ENCODE measurements around the gene DTX1. TPM values are rescaled to one million over a fixed set of nuclear protein-coding genes. Genes with fewer than 3 reads are reported as not detected.
"Not testable (repeated sequence)": the region's sequence is repeated elsewhere in the genome, so short reads cannot be mapped to it uniquely, and the experiment has no call there.

The DTX1 gene
- total RNA-seq, 1 donor from 2014 or later: 0.16 TPM

DNA sequence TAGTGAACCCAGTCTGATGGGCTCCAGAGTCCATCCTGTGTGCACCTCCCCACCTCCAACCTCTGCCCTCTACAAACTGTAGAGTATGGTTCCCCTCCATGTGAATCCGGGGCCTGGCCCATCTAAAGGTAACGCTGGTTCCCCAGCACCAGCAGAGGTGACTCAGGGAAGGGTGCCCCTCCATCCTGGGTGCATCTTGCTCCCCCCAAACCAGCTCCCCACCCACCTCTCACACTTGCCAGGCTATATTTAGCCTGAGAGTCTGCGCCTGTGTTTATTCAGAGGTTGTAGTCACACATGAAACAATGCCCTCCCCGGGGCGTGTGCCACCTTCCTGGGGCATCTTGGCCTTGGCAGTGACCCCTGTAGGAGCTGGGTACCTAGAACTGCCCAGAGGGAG, 52.8 kb downstream of the DTX1 start:
- intact Hi-C loops (cut with micrococcal nuclease): no loop called here
- Mint-ChIP-seq H3K27ac (no peak overlapping the region), H3K4me3 (ENCODE audit: low read depth) (no peak overlapping the region), H3K4me1 (ENCODE audit: low read depth) (no peaks in the 10 kb centered on the region), H3K27me3 (ENCODE audit: low read depth) (no peaks in the 10 kb centered on the region), H3K36me3 (ENCODE audit: low read depth) (no peaks in the 10 kb centered on the region), H3K9me3 (no peaks in the 10 kb centered on the region)
- no peak for DNase-seq (ENCODE audit: low spot score)

DNA sequence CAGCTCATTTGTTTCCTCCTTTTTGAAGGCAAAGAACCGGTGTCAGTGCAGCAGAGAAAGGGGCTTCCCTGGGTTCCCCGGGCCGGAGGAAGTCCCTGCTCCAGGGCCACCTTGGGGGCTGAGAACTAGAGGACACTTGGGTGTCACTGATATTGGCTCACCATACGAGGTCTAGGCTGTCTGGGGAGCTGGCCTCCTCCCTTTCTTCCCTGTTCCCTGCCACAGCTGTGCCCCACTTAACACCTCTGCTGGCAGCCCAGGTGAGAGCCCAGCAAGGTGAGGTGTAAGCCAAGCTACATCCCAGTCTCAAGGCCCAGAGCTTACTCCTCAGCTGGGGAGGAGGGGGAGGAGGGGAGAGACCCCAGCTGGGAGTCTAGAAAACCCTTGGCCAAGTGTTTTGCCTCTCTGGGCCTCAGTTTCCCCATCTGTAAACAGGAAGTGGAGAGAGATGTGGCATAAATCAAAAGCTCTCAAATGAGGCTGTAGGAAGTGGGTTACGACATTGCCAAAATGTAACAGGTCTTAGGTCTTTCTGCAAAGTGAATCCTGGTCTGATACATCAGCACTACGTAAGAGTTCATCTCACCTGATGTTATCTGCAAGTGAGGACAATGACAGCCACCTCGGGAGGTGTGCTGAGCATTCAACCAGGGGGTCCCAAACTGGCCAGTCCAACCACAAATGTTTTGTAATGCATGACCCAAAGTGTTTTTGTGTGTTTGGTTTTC, 53.5 kb downstream of the DTX1 start:
- intact Hi-C loops (cut with micrococcal nuclease): no loop called here
- no peaks in the 10 kb centered on the region for H3K36me3 Mint-ChIP-seq (ENCODE audit: low read depth)
- no peaks in the 10 kb centered on the region for H3K27me3 Mint-ChIP-seq (ENCODE audit: low read depth)
- H3K27ac Mint-ChIP-seq: no peak overlapping the region
- H3K9me3 Mint-ChIP-seq: no peaks in the 10 kb centered on the region
- no peak for DNase-seq (ENCODE audit: low spot score)
- H3K4me3 Mint-ChIP-seq (ENCODE audit: low read depth): no peak overlapping the region
- no peaks in the 10 kb centered on the region for H3K4me1 Mint-ChIP-seq (ENCODE audit: low read depth)

GRCh38 chr12:113111247-113111646, 54.7 kb downstream of the DTX1 start:
- Mint-ChIP-seq H3K4me3 (ENCODE audit: low read depth) (no peak overlapping the region), H3K27me3 (ENCODE audit: low read depth) (no peaks in the 10 kb centered on the region), H3K4me1 (ENCODE audit: low read depth) (no peaks in the 10 kb centered on the region), H3K9me3 (no peaks in the 10 kb centered on the region), H3K27ac (no peak overlapping the region), H3K36me3 (ENCODE audit: low read depth) (no peaks in the 10 kb centered on the region)
- DNase-seq (ENCODE audit: low spot score): no peak
- intact Hi-C loops (cut with micrococcal nuclease): no loop called here

DNA sequence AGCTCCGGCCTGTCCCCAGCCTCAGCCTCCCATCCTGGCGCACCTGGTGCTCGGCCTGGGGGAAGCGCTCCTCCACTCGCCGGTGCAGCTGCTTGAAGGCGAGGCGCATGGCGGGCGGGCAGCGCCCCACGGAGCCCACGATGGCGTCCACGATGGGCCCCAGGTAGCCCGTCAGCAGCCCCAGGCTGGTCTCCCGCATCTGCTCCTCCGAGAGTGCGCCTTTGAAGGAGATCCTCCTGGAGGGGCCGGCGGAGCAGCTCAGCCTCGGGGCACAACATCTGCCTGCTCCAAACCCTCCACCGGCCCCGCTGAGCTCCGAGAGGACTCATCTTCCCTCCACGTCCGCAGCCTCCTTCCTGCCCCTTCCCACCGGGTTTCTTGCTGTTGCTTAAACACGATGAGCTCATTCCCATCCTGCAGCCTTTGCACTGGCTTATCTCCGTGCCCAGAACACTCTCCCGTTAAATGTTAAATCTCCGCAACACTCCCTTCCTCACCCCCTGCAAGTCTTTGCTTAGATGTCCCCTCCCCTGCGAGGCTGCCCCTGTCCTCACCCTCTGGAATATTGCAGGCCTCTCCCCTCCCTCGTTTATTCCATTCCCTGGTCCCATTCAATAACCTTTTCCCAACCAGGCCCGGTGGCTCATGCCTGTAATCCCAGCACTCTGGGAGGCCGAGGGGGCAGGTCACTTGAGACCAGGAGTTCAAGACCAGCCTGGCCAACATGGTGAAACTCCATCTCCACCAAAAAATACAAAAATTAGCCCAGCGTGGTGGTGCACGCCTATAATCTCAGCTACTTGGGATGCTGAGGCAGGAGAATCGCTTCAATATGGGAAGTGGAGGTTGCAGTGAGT, 55.7 kb downstream of the DTX1 start:
- no peak for DNase-seq (ENCODE audit: low spot score)
- H3K4me3 Mint-ChIP-seq (ENCODE audit: low read depth): no peak overlapping the region
- no peaks in the 10 kb centered on the region for H3K4me1 Mint-ChIP-seq (ENCODE audit: low read depth)
- H3K27me3 Mint-ChIP-seq (ENCODE audit: low read depth): no peaks in the 10 kb centered on the region
- intact Hi-C loops (cut with micrococcal nuclease): no loop called here
- no peaks in the 10 kb centered on the region for H3K36me3 Mint-ChIP-seq (ENCODE audit: low read depth)
- H3K9me3 Mint-ChIP-seq: no peaks in the 10 kb centered on the region
- no peak overlapping the region for H3K27ac Mint-ChIP-seq

GRCh38 chr12:113113397-113113796, 56.9 kb downstream of the DTX1 start:
- Mint-ChIP-seq H3K27me3 (ENCODE audit: low read depth) (no peaks in the 10 kb centered on the region), H3K4me1 (ENCODE audit: low read depth) (no peaks in the 10 kb centered on the region), H3K4me3 (ENCODE audit: low read depth) (no peak overlapping the region), H3K9me3 (no peaks in the 10 kb centered on the region), H3K27ac (no peak overlapping the region), H3K36me3 (ENCODE audit: low read depth) (no peaks in the 10 kb centered on the region)
- intact Hi-C loops (cut with micrococcal nuclease): no loop called here
- DNase-seq (ENCODE audit: low spot score): no peak

- Mint-ChIP-seq H3K27me3 (ENCODE audit: low read depth) (no peaks in the 10 kb centered on the region), H3K9me3 (no peaks in the 10 kb centered on the region), H3K4me1 (ENCODE audit: low read depth) (no peaks in the 10 kb centered on the region), H3K27ac (no peak overlapping the region), H3K4me3 (ENCODE audit: low read depth) (no peak overlapping the region), H3K36me3 (ENCODE audit: low read depth) (no peaks in the 10 kb centered on the region)
- intact Hi-C loops (cut with micrococcal nuclease): no loop called here
- DNase-seq (ENCODE audit: low spot score): no peak
Observed at GRCh38 chr12:113114447-113115178, 58.1 kb downstream of the DTX1 start.

DNA sequence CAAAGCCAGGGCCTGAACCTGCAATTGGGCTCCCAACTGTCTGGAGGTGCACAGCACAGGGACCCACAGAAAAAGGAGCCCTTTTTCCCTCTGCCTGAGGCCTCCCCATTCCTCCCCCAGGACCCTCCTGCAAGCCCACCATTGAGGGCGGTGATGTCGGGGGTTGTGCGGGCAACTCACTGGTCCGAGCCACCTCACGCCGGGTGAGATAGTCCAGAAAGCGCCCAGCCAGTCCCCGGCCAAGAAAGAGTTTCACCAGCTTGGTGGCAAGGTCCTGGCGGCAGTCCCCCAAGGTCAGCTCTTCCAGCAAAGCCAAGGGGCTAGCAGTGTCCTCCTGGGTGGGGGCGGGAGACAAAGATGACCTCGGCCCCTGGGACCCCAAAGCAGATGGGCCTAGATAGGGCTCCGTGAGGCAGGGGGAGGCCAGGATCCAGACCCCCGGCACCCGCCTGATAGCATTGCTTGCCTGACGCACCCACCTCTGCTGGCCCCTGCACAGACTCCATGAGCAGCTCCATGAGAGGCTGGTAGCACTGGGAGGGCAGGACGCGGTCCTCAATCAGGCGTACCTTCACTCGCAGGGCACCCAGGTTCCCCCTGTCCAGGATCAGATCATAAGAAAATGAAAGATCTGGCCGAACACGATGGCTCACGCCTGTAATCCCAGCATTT, 59.1 kb downstream of the DTX1 start:
- no peak overlapping the region for H3K4me3 Mint-ChIP-seq (ENCODE audit: low read depth)
- no peaks in the 10 kb centered on the region for H3K36me3 Mint-ChIP-seq (ENCODE audit: low read depth)
- H3K9me3 Mint-ChIP-seq: no peaks in the 10 kb centered on the region
- intact Hi-C loops (cut with micrococcal nuclease): no loop called here
- no peak overlapping the region for H3K27ac Mint-ChIP-seq
- no peaks in the 10 kb centered on the region for H3K27me3 Mint-ChIP-seq (ENCODE audit: low read depth)
- no peaks in the 10 kb centered on the region for H3K4me1 Mint-ChIP-seq (ENCODE audit: low read depth)
- DNase-seq (ENCODE audit: low spot score): no peak

GRCh38 chr12:113116875-113117274, 60.3 kb downstream of the DTX1 start:
- Mint-ChIP-seq H3K4me3 (ENCODE audit: low read depth) (no peak overlapping the region), H3K36me3 (ENCODE audit: low read depth) (no peaks in the 10 kb centered on the region), H3K27me3 (ENCODE audit: low read depth) (no peaks in the 10 kb centered on the region), H3K9me3 (no peaks in the 10 kb centered on the region), H3K27ac (no peak overlapping the region), H3K4me1 (ENCODE audit: low read depth) (no peaks in the 10 kb centered on the region)
- intact Hi-C loops (cut with micrococcal nuclease): no loop called here
- no peak for DNase-seq (ENCODE audit: low spot score)

DNA sequence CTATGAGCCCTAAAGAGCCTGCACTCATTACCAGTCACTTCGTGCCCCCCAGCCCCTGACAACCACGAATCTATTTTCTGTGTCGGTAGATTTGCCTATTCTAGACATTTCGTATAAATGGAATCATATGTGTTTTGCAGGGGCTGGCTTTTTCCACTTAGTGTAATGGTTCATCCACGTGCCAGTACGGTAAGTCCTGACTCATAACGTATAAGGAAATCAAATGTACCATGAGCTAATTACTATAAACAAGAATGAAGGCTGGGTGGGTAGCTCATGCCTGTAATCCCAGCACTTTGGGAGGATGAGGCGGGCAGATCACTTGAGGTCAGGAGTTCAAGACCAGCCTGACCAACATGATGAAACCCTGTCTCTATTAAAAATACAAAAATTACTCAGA, 61.2 kb downstream of the DTX1 start:
- H3K27me3 Mint-ChIP-seq (ENCODE audit: low read depth); H3K9me3 Mint-ChIP-seq; H3K4me3 Mint-ChIP-seq (ENCODE audit: low read depth); H3K27ac Mint-ChIP-seq; intact Hi-C loops (cut with micrococcal nuclease); H3K4me1 Mint-ChIP-seq (ENCODE audit: low read depth); DNase-seq (ENCODE audit: low spot score); H3K36me3 Mint-ChIP-seq (ENCODE audit: low read depth): not testable (repeated sequence)

DNA sequence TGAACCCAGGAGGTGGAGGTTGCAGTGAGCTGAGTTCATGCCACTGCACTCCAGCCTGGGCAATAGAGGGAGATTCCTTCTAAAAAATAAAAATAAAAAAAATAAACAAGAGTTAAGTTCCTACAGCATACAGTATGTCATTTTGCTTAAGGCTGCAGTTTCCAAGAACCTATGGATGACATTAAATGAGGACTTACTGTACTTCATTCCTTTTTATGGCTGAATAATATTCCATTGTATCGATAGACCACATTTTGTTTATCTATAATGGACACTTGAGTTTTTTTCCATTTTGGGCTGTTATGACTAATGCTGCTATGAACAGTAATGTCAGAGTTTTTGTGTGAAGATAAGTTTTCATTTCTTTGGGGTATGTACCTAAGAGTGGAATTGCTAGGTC, 61.6 kb downstream of the DTX1 start:
- no peak for DNase-seq (ENCODE audit: low spot score)
- intact Hi-C loops (cut with micrococcal nuclease): no loop called here
- Mint-ChIP-seq H3K27ac (no peak overlapping the region), H3K4me3 (ENCODE audit: low read depth) (no peak overlapping the region), H3K27me3 (ENCODE audit: low read depth) (no peaks in the 10 kb centered on the region), H3K4me1 (ENCODE audit: low read depth) (no peaks in the 10 kb centered on the region), H3K36me3 (ENCODE audit: low read depth) (no peaks in the 10 kb centered on the region), H3K9me3 (peaks cover 5% of the 10 kb centered on the region)

GRCh38 chr12:113119980-113120669, 63.6 kb downstream of the DTX1 start:
- Mint-ChIP-seq H3K9me3 (peaks cover 8% of the 10 kb centered on the region), H3K27me3 (ENCODE audit: low read depth) (no peaks in the 10 kb centered on the region), H3K27ac (no peak overlapping the region), H3K36me3 (ENCODE audit: low read depth) (no peaks in the 10 kb centered on the region), H3K4me3 (ENCODE audit: low read depth) (no peak overlapping the region), H3K4me1 (ENCODE audit: low read depth) (no peaks in the 10 kb centered on the region)
- intact Hi-C loops (cut with micrococcal nuclease): no loop called here
- no peak for DNase-seq (ENCODE audit: low spot score)

DNA sequence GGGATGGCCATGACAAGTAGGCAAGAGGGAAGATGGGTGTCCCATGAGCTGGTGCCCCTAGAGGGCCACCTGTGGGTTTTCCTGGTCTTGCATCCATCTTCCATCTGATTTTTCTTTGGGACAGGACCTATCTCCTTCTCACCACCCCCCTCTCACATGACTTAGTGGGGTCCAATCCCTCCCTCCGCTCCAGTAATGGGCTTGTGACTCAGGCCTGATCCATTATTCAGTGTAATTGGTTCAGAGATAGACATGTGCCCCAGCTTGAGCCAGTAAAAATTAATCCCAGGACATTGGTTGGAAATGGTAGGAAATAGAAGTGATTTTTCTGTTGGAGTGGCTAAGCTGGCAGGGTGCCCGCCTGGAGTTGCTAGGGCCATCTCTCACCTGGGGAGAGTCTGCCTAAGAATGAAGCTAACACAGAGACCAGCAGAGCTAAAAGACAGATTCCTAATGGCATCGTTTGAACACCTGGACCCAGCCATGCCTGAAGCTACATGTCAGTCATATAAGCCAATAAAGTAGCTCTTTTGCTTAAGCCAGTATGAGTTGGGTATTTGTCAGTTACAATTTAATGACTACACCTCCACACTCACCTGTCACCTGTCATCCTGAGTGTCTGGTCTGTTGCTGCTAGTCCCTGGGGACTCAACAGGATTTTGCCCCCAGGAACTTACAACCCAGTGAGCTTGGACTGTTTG, 64.3 kb downstream of the DTX1 start:
- no peak for DNase-seq (ENCODE audit: low spot score)
- no peaks in the 10 kb centered on the region for H3K27me3 Mint-ChIP-seq (ENCODE audit: low read depth)
- peaks cover 8% of the 10 kb centered on the region for H3K9me3 Mint-ChIP-seq
- H3K4me1 Mint-ChIP-seq (ENCODE audit: low read depth): no peaks in the 10 kb centered on the region
- no peak overlapping the region for H3K4me3 Mint-ChIP-seq (ENCODE audit: low read depth)
- H3K27ac Mint-ChIP-seq: no peak overlapping the region
- intact Hi-C loops (cut with micrococcal nuclease): no loop called here
- no peaks in the 10 kb centered on the region for H3K36me3 Mint-ChIP-seq (ENCODE audit: low read depth)

Data from activated T-helper 2 cell treated with anti-CD3 and anti-CD28 coated beads, Interferon-gamma antibody, Interleukin-2, Interleukin-4, amounts not matched to agents 10 μg/mL and 5 μg/mL and 100 μg/mL, durations not matched to agents 14 hours and 24 hours and 36 hours (primary cell).